ENCODE measurements around the gene SPAG16.
"Not testable (repeated sequence)": the region's sequence is repeated elsewhere in the genome, so short reads cannot be mapped to it uniquely, and the experiment has no call there.

DNA sequence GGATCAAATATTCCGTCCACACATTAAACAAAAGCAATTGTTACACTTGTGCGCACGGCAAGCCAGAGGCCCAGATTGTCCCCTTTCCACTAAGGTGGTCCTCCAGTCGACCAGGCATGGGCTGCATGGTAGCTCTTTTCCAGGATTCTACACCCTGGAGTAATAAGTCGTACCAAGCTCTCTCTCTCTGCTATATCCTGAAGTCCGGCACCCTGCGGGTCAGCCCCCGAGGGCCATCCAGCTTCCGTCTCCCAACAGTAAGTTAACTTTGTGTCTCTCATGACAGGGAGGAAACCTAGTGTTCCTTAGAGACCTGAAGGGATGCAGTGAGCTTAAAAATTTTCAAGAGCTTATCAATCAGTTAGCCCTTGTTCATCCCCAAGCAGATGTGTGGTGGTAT is 126.4 kb downstream of the SPAG16 start:
- TF ChIP-seq, protein P1, sequence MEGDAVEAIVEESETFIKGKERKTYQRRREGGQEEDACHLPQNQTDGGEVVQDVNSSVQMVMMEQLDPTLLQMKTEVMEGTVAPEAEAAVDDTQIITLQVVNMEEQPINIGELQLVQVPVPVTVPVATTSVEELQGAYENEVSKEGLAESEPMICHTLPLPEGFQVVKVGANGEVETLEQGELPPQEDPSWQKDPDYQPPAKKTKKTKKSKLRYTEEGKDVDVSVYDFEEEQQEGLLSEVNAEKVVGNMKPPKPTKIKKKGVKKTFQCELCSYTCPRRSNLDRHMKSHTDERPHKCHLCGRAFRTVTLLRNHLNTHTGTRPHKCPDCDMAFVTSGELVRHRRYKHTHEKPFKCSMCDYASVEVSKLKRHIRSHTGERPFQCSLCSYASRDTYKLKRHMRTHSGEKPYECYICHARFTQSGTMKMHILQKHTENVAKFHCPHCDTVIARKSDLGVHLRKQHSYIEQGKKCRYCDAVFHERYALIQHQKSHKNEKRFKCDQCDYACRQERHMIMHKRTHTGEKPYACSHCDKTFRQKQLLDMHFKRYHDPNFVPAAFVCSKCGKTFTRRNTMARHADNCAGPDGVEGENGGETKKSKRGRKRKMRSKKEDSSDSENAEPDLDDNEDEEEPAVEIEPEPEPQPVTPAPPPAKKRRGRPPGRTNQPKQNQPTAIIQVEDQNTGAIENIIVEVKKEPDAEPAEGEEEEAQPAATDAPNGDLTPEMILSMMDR (IDR thresholded peaks at IDR 0.05) = not testable (repeated sequence)
- TF ChIP-seq POLR2A (IDR thresholded peaks at IDR 0.05) = not testable (repeated sequence)
